Right atrium auricular region (tissue), 2 donors: ENCODE data around the gene CFP. TPM values are rescaled to one million over a fixed set of nuclear protein-coding genes. Genes with fewer than 3 reads are reported as not detected.

Experiments used
- DNase-seq: peaks from one replicate; pipeline ENCODE4 v3.0.0-alpha.2; 2019; ENCODE audit warnings: low spot score
- H3K27ac ChIP-seq, 2 donors: fragments of 200-600 bp; sonication (generic); 1 replicate in 1 of 2; 2 replicates in 1 of 2; pipeline ENCODE4 v1.5.1; 2016 to 2019
- H3K27me3 ChIP-seq, 2 donors: fragments of 200-600 bp; sonication (generic); one replicate each; pipeline versions ENCODE4 v1.5.1 to v1.6.0; 2017 to 2019
- H3K36me3 ChIP-seq: fragments of 200-600 bp; sonication (generic); one replicate; pipeline ENCODE4 v1.5.1; 2016
- H3K4me1 ChIP-seq, 2 donors: fragments of 200-600 bp; sonication (generic); one replicate each; pipeline versions ENCODE4 v1.5.1 to v1.6.0; 2017 to 2019
- H3K4me3 ChIP-seq, 2 donors: fragments of 200-600 bp; sonication (generic); 1 replicate in 1 of 2; 2 replicates in 1 of 2; pipeline ENCODE4 v1.5.1; 2017 to 2019; ENCODE audit warnings: mild to moderate bottlenecking in 1 of 2, moderate library complexity in 1 of 2
- H3K9me3 ChIP-seq, 2 donors: fragments of 200-600 bp; sonication (generic); one replicate each; pipeline ENCODE4 v1.5.1; 2019
- total RNA-seq, 2 donors: library from RNA; depleted of rRNA; stranded (reverse); fragments of >200 nt; gene quantifications; one replicate each; pipeline ENCODE4 v1.1.0, GENCODE V29; 2016
- TF ChIP-seq, protein P1 (sequence below), 2 donors: fragments of 200-600 bp; sonication (generic); IDR thresholded peaks; one replicate each; pipeline ENCODE4 v1.5.1; 2019; ENCODE audit warnings: antibody characterized with exemption in 2 of 2

The CFP gene
- total RNA-seq, 2 donors from 2014 or later = 2.2 to 6.3 TPM

DNA sequence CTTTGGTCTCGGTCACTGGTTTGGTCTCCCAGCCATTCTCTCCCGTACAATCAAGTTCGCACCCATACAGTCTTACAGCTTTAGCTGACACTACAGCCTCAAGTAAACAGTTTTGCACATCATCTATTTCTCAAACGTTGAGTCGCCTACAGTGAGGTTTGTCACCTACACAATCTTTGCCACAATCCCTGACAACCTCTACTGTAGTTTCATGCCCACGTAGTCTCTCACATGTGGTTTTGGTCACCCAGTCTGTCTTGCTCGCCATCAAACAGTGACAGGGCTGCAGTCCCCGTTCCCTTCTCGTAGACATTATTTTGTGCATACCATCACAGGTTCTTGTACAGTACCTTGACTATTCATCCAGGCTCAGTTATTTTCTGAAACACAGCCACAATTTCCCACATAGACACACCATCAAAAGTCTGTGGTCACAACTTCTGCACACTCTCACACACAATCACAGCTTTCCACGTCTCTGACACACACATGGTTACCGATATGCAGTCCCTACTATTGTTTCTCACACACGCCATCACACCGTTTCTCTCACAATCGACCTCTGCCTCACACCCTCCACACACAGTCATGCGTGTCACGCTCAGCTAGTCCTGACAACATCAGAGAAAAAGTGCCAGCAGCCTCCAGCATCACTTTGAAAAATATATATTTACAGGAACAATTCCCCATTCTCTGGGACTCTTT is 5.3 kb upstream of the CFP start:
- H3K27ac ChIP-seq = no peak overlapping the region
- H3K4me1 ChIP-seq = no peaks in the 10 kb centered on the region
- H3K9me3 ChIP-seq = peaks cover 0 to 5% of the 10 kb centered on the region in 2 donors
- H3K27me3 ChIP-seq = no peaks in the 10 kb centered on the region
- H3K36me3 ChIP-seq = peaks cover 21% of the 10 kb centered on the region
- TF ChIP-seq, protein P1, sequence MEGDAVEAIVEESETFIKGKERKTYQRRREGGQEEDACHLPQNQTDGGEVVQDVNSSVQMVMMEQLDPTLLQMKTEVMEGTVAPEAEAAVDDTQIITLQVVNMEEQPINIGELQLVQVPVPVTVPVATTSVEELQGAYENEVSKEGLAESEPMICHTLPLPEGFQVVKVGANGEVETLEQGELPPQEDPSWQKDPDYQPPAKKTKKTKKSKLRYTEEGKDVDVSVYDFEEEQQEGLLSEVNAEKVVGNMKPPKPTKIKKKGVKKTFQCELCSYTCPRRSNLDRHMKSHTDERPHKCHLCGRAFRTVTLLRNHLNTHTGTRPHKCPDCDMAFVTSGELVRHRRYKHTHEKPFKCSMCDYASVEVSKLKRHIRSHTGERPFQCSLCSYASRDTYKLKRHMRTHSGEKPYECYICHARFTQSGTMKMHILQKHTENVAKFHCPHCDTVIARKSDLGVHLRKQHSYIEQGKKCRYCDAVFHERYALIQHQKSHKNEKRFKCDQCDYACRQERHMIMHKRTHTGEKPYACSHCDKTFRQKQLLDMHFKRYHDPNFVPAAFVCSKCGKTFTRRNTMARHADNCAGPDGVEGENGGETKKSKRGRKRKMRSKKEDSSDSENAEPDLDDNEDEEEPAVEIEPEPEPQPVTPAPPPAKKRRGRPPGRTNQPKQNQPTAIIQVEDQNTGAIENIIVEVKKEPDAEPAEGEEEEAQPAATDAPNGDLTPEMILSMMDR (IDR thresholded peaks at IDR 0.05) = no peak
- H3K4me3 ChIP-seq = no peak overlapping the region
- no peak for DNase-seq

- no peaks in the 10 kb centered on the region for H3K9me3 ChIP-seq
- DNase-seq = no peak
- H3K36me3 ChIP-seq = peaks cover 20% of the 10 kb centered on the region
- no peak overlapping the region for H3K27ac ChIP-seq
- no peak overlapping the region for H3K4me3 ChIP-seq
- TF ChIP-seq, protein P1 (IDR thresholded peaks at IDR 0.05) = no peak
- H3K27me3 ChIP-seq = no peaks in the 10 kb centered on the region
- no peaks in the 10 kb centered on the region for H3K4me1 ChIP-seq
Measured at GRCh38 chrX:47633689-47634590, 4.2 kb upstream of the CFP start.

DNA sequence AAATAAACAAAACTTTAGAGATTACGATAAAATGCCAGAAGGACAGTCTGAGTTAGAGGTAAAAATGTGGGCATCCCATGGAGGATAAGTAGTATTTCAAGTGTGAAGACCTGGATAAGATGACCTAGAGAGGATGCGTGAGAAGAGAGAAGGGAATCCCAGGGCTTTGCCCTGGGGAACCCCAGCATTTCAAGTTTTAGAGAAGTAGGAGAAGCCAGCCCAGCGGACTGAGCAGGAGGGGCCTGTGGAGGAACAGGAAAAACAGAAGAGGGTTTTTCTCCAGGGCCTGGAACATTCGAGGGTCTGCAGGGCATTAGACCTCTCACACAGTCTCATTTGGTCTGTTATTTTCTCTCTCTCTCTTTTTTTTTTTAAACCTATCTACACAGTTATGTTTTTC is 2.9 kb upstream of the CFP start:
- H3K27ac ChIP-seq = no peak overlapping the region
- no peaks in the 10 kb centered on the region for H3K27me3 ChIP-seq
- no peak overlapping the region for H3K4me3 ChIP-seq
- no peaks in the 10 kb centered on the region for H3K4me1 ChIP-seq
- TF ChIP-seq, protein P1 (IDR thresholded peaks at IDR 0.05) = no peak
- no peak for DNase-seq
- H3K9me3 ChIP-seq = no peaks in the 10 kb centered on the region
- peaks cover 12% of the 10 kb centered on the region for H3K36me3 ChIP-seq

GRCh38 chrX:47631676-47632075 is 1.9 kb upstream of the CFP start:
- TF ChIP-seq, protein P1 (IDR thresholded peaks at IDR 0.05) = no peak
- DNase-seq = no peak
- H3K4me3 ChIP-seq = no peak overlapping the region

GRCh38 chrX:47628982-47629381 is 748 bp downstream of the CFP start:
- Histone ChIP-seq H3K36me3 (no peaks in the 10 kb centered on the region), H3K4me3 (no peak overlapping the region), H3K27me3 (no peaks in the 10 kb centered on the region), H3K9me3 (no peaks in the 10 kb centered on the region), H3K27ac (no peak overlapping the region), H3K4me1 (no peaks in the 10 kb centered on the region)
- TF ChIP-seq, protein P1 (IDR thresholded peaks at IDR 0.05) = no peak
- no peak for DNase-seq

More at GRCh38 chrX:47631676-47632075, 1.9 kb upstream of the CFP start:
- Histone ChIP-seq H3K27ac (no peak overlapping the region), H3K27me3 (no peaks in the 10 kb centered on the region), H3K36me3 (peaks cover 12% of the 10 kb centered on the region), H3K4me1 (no peaks in the 10 kb centered on the region), H3K9me3 (no peaks in the 10 kb centered on the region)
